Testis (tissue), 2 donors: ENCODE data around the gene NPAS2.

ENCODE experiments used
- POLR2A ChIP-seq: fragments of 450-650 bp; IDR thresholded peaks from one replicate; pipeline ENCODE4 v1.6.1; 2017; ENCODE audit warnings: antibody characterized with exemption, mild to moderate bottlenecking, moderate library complexity
- TF ChIP-seq, protein P1 (sequence below), 3 experiments: fragments of 450-650 bp in 2 of 3; fragments of 200-600 bp in 1 of 3; sonication (generic) in 1 of 3; IDR thresholded peaks; one replicate each; pipeline ENCODE4 v1.5.1; 2016 to 2019; ENCODE audit warnings: antibody characterized with exemption in 3 of 3, mild to moderate bottlenecking in 2 of 3, moderate library complexity in 1 of 3

DNA sequence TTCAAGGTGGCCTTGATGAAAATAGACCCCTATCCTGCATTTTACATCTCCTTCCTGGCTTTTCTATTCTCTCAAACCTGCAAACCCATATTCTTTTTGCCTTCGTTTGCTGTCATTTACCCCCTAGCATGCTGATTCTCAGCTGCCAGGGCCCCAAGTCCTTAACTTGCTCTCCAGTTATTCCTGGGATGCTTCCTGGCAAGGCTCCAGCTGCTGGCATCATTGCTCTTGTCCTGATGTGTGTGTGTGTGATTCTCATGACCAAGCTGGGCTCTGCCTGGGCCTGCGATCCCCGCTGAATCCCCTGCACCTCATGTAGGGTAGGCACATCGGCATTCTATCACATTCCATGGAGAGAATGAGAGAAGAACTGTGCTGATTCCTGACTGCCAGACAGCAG lies 11.9 kb downstream of the NPAS2 start:
- TF ChIP-seq, protein P1, sequence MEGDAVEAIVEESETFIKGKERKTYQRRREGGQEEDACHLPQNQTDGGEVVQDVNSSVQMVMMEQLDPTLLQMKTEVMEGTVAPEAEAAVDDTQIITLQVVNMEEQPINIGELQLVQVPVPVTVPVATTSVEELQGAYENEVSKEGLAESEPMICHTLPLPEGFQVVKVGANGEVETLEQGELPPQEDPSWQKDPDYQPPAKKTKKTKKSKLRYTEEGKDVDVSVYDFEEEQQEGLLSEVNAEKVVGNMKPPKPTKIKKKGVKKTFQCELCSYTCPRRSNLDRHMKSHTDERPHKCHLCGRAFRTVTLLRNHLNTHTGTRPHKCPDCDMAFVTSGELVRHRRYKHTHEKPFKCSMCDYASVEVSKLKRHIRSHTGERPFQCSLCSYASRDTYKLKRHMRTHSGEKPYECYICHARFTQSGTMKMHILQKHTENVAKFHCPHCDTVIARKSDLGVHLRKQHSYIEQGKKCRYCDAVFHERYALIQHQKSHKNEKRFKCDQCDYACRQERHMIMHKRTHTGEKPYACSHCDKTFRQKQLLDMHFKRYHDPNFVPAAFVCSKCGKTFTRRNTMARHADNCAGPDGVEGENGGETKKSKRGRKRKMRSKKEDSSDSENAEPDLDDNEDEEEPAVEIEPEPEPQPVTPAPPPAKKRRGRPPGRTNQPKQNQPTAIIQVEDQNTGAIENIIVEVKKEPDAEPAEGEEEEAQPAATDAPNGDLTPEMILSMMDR (IDR thresholded peaks at IDR 0.05), result no peak
- no peak for TF ChIP-seq POLR2A
